Measurements from ENCODE around the gene PDGFB.

GRCh38 chr22:39226353-39226752 is 18.4 kb downstream of the PDGFB start:
- TF ChIP-seq CTCF (IDR thresholded peaks at IDR 0.05; ENCODE audit: low read length): no peak
- TF ChIP-seq EZH2 (IDR thresholded peaks at IDR 0.05; ENCODE audit: borderline replicate concordance, low read length): no peak
